ENCODE measurements around the gene UGT1A4.

- TF ChIP-seq CTCF (conservative IDR thresholded peaks at IDR 0.05; ENCODE audit: low read length) (no peak), EZH2phosphoT487 (IDR thresholded peaks at IDR 0.05; ENCODE audit: borderline replicate concordance) (no peak)
These were observed 103.7 kb downstream of the UGT1A4 start for GRCh38 chr2:233822101-233822771.

Data from Loucy (cell line).